Neural cell (in vitro differentiated cells): ENCODE measurements around the gene SYNE3.

Source experiments
- EP300 ChIP-seq: fragments of 450-650 bp; conservative IDR thresholded peaks from 2 replicates; pipeline ENCODE4 v1.6.1; 2014; ENCODE audit warnings: antibody characterized with exemption, mild to moderate bottlenecking, moderate library complexity; ENCODE audit not compliant: poor library complexity, severe bottlenecking
- EZH2 ChIP-seq: fragments of 200-600, 300-800 bp; shearing (Covaris generic), sonication (generic); IDR thresholded peaks from 2 replicates; pipeline ENCODE4 v1.6.1; 2014; ENCODE audit warnings: antibody characterized with exemption, low read length, borderline replicate concordance, mild to moderate bottlenecking; ENCODE audit not compliant: insufficient read depth, poor library complexity, severe bottlenecking
- POLR2AphosphoS5 ChIP-seq: IDR thresholded peaks from 2 replicates; pipeline ENCODE4 v1.6.1; 2012
- TF ChIP-seq, protein P1 (sequence below): fragments of 450-650 bp; IDR thresholded peaks from 2 replicates; pipeline ENCODE4 v1.5.1; 2014; ENCODE audit warnings: antibody characterized with exemption, mild to moderate bottlenecking, moderate library complexity; ENCODE audit not compliant: poor library complexity, severe bottlenecking
- TF ChIP-seq, protein P2 (sequence below): IDR thresholded peaks from 2 replicates; pipeline ENCODE4 v1.6.1; 2012; ENCODE audit warnings: borderline replicate concordance

DNA sequence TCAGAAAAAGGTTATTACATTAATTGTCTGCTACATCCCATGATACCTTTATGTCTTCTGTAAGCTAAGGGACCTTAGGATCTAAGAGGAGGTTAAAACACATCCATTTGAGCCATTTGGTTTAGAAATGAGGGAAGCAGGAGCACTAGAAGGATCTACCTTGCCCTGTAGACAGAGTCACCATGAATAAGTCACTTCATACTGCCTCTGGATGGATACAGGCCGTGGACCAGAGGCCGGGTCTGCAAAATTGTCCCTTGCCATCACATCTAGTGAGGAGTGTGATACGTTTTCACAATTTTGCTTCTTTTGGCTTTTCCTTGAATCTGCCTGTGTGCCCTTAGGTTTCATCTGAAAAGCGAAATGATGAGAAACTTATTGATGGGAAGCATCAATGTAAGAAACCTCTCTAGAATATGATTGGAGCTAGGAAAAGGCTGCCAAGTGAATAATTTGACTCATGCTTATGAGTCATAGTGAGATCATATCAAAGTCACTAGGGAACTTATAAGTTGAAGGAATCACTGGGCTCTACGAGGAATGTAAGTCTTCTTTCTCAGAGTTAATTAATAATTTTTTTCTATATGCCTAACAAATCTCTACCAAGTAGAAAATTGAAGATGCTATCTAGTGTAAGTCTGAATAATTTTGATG, 29.2 kb upstream of the SYNE3 start:
- TF ChIP-seq, protein P1, sequence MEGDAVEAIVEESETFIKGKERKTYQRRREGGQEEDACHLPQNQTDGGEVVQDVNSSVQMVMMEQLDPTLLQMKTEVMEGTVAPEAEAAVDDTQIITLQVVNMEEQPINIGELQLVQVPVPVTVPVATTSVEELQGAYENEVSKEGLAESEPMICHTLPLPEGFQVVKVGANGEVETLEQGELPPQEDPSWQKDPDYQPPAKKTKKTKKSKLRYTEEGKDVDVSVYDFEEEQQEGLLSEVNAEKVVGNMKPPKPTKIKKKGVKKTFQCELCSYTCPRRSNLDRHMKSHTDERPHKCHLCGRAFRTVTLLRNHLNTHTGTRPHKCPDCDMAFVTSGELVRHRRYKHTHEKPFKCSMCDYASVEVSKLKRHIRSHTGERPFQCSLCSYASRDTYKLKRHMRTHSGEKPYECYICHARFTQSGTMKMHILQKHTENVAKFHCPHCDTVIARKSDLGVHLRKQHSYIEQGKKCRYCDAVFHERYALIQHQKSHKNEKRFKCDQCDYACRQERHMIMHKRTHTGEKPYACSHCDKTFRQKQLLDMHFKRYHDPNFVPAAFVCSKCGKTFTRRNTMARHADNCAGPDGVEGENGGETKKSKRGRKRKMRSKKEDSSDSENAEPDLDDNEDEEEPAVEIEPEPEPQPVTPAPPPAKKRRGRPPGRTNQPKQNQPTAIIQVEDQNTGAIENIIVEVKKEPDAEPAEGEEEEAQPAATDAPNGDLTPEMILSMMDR: no peak
- TF ChIP-seq, protein P2, sequence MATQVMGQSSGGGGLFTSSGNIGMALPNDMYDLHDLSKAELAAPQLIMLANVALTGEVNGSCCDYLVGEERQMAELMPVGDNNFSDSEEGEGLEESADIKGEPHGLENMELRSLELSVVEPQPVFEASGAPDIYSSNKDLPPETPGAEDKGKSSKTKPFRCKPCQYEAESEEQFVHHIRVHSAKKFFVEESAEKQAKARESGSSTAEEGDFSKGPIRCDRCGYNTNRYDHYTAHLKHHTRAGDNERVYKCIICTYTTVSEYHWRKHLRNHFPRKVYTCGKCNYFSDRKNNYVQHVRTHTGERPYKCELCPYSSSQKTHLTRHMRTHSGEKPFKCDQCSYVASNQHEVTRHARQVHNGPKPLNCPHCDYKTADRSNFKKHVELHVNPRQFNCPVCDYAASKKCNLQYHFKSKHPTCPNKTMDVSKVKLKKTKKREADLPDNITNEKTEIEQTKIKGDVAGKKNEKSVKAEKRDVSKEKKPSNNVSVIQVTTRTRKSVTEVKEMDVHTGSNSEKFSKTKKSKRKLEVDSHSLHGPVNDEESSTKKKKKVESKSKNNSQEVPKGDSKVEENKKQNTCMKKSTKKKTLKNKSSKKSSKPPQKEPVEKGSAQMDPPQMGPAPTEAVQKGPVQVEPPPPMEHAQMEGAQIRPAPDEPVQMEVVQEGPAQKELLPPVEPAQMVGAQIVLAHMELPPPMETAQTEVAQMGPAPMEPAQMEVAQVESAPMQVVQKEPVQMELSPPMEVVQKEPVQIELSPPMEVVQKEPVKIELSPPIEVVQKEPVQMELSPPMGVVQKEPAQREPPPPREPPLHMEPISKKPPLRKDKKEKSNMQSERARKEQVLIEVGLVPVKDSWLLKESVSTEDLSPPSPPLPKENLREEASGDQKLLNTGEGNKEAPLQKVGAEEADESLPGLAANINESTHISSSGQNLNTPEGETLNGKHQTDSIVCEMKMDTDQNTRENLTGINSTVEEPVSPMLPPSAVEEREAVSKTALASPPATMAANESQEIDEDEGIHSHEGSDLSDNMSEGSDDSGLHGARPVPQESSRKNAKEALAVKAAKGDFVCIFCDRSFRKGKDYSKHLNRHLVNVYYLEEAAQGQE: no peak
- TF ChIP-seq POLR2AphosphoS5 (no peak), EP300 (no peak), EZH2 (no peak)
